ENCODE data around the gene RHBDD1.

The RHBDD1 gene

DNA sequence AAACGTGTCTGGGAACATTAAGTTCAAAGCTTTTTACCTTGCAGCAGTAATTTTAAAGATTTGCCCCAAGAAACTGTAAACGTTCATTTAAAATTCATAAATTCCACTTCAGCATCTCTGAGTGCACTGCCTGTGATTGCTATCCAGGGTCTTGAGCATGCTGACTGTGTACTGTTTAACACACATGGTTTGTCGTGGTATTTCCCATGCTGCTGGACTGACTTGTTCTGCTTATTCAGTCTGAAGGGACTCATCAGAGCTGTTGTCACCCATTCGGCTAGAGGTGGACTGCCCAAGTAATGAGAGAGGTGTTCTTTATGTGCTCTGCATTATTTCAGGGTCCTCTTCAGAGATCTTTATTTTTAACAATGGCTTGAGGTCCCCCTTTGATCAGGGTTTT, 53.1 kb downstream of the RHBDD1 start:
- no peak for DNase-seq

DNA sequence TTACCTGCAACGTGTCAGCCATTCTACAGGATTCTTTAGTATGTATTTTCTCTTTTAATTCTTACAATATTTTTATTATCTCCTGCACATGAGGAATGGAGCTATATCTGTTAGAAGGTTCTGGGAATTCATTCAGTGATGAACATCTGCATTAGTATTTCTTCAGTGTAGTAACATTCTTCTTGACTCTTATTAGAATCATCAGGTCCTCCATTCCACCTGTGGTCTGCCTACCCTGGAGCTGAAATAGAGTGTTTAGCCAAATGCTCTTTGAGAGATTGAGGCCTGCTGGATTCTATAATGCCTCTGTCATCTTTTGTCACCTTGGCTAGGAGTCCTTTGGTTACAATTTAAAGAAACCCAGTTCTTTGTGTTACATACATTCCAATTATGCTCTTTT, 54.4 kb downstream of the RHBDD1 start:
- DNase-seq = no peak

DNA sequence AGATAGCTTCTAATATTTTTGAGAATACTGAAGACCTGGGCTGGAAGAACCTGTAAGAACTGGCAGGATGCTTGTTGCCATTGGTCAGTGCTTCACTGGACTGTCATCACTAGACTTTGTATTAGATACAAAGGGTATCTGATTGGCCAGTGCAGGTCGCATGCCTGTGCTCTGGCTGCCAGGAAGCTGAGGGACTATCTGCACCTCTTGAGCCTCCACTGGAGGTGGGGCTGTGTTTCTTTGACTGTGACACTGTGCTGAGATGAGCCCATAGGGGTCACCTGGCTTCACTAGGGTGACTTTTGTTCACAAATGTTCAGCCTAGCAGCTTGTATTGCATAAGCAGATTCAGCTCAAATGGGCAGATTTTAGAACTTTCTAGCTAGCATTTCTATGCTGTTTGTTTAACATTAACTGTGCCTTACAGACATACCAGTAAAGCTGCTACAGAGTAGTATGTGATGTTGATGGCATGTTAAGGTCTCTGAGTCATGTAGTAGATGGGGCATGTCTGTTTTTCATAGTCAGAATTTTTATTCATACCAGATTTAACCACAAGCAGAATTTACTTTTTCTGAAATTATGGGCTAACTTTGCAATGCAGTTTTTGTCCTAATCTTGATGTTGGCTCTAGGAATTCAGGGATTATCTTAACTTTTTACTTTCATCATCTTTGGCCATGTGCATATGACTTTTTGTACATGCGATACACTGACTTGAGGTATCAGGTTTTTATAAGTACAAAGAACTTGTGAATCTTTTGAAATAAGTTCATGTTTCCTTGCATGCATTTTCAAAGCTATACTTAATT, 56.1 kb downstream of the RHBDD1 start:
- DNase-seq = no peak

DNA sequence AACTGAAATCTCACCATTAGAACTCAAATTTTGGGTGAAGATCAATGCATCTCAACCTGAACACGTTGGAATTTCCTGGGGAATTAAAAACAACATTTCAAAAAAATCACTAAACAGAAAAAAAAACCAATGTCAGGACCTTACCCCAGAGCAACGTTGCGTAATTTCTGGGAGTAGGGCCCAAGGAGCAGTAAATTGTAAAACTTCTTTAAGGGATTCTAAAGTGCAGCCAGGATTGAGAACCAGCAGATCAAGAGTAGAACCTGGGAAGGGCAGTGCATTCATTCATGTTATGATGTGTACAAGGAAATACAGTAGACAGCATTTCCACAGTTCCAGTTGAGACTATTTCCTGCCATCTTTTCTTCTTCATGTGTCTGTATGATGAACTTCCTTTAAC, 56.9 kb downstream of the RHBDD1 start:
- no peak for DNase-seq

DNA sequence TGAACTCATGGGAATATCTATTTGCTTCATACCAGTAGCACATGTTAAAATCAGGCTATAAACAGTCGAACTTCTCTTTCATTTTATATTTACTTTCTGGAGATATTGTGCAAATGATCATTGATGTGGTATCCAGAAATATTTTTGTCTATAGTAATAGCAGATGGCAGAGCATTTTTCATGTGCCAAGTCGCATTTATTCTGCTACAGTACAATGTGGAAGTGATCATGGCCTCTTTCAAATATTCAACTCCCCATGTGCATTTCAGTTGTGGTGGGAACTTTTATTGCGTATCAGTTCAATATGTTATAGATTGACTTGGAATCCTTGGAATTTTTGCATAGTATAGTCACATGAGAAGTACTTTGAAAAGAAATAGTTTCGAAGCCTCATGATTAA, 57.4 kb downstream of the RHBDD1 start:
- DNase-seq = no peak

DNA sequence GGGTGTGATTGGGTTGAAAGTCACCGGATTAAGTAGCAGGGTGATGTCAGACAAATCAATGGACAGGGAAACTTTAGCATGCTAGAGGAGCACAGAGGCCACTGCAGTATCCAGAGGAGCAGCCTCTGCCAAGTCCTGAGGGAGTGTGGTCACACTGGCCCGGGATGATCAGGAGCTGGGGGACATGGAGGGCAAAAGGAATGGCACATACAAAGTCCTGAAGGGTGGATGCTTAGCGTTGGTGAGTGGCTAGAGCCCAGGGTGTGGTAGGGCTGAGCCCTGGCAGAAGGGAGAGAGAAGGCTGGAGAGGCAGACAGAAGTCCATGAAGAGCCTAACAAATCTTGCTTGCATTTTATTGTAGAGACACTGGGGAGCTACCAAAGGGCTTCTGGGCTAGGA, 58.9 kb downstream of the RHBDD1 start:
- DNase-seq = no peak

- no peak for DNase-seq
These were observed 59.7 kb downstream of the RHBDD1 start for GRCh38 chr2:226895579-226895978.

DNA sequence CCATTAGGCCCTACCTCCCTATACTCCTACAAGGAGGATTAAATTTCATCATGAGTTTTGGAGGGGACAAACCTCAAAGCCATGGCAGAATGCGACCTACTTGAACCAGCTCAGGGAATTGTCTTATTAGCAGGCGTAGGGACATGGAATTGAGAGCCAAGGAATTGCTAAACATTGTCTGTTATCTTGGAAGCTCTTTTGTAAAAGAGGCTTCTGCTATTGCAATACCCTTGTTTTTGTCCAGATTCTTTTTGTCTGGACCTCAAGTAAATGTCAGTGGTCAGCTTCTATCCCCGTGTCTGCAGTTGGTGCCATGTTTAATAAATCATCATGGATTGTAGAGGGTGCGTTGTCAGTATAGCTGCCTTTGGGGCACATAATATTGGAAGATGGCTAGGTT, 62.3 kb downstream of the RHBDD1 start:
- DNase-seq = no peak

- no peak for DNase-seq
These were observed 63.0 kb downstream of the RHBDD1 start for GRCh38 chr2:226898897-226899296.

- no peak for DNase-seq
These were observed 66.5 kb downstream of the RHBDD1 start for GRCh38 chr2:226902041-226902966.

DNA sequence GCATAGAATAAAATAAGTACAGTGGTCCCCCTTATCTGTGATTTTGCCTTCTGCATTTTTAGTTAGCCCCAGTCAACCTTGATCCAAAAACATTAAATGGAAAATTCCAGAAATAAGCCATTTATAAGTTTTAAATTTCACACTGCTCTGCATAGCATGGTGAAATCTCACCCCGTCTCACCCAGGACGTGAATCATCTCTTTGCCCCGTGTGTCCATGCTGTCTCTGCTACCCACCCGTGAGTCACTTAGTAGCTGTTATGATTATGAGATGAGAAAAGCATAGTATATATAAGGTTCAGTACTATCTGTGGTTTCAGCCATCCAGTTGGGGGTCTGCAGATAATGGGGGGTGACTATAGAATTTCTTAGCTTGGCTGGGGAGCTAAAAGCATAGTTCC, 67.3 kb downstream of the RHBDD1 start:
- no peak for DNase-seq

DNA sequence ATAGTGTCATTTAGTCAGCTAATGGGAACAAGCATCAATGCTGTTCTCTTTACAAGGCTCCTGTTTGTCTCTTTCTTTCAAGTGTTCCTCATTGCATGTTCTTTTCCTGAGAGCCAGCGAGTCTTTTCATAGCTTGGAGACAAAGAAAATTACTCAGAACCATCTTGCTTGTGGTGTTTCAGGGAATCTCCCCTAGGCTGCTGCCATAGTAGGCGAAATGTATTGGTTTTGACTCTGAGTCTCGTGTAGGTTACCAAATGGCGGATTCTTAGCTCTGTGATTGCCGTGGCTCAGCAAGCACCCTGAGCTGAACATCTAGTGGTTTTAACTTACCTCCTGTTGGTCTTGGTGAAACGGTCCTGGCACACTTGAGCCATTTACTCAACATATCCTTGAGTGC, 68.7 kb downstream of the RHBDD1 start:
- DNase-seq = no peak

- no peak for DNase-seq
These were observed 69.9 kb downstream of the RHBDD1 start for GRCh38 chr2:226905718-226906117.

GRCh38 chr2:226906163-226906693, 70.4 kb downstream of the RHBDD1 start:
- no peak for DNase-seq

DNA sequence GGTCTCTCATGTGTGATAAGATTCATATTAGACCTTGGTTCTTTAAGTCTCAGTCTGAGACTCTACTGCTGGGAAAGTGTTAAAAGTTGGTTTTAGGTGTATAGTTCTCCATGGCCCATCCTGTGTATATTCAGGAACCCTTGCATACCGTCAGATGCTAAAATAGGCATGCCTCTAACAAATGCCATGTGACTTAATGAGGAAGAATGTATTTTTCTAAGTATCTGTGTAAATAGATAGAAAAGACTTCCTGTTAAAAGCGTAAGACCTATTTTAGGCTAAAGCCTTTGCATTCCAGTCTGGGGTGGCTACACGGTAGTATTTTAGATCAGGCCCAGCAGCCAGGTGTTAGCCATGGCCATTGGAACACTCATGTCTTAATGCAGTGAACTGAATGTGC, 73.3 kb downstream of the RHBDD1 start:
- no peak for DNase-seq

DNA sequence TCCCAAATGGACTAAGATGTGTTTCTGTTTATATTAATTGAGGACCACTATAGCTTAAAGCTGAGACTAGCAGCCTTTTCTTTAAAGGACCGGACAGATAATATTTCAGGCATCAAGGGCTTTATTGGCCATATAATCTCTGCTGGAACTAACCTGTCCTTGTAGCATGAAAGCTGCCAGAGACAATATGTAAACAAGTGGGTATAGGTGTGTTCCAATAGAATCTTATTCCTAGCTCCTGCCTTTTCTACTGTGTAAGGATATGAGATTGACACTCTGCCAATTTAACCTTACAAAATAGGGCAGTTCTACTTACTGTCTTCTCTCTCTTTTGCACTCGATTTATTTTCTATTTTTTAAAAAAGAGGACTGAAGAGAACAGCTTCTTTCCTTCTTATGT, 74.0 kb downstream of the RHBDD1 start:
- no peak for DNase-seq

DNA sequence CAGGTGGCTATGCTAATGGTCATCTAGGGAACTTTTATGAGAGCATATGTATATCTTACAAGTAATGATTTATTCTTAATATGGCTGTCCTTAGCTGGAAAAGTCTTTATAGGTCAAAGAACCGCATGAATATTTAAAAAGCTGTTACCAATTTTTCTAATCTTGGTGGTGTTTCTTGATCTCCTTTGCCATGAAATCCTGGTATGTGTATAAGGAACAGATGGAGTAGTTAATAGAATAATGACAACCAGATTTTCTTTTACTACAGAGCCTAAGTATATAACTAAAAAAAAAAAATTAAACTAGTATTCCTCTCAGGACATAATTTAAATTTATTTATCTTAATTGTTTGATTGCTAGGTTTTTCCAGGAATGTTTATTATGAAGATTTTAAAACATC, 74.5 kb downstream of the RHBDD1 start:
- DNase-seq = no peak

- DNase-seq = no peak
These were observed 76.1 kb downstream of the RHBDD1 start for GRCh38 chr2:226911932-226912331.

DNA sequence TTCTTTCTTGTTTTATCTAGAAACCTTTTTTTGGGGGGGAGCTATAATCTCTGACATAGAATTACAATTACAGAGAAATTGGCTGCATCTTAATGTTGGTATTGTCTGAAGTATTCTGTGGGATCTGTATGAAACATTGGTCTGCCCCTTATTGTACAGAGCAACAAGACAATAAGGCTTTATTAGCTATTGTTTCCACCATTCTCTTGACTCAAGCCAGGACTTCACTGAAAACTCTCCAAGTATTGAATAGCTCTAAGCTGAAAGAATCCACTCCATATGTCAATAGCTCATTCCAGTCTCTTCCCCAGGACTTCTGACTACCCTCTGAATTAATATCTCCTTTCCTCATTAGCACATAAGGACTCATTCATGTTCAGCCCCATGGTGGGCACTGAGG, 77.8 kb downstream of the RHBDD1 start:
- DNase-seq = no peak

GRCh38 chr2:226915846-226916360, 80.0 kb downstream of the RHBDD1 start:
- no peak for DNase-seq

GRCh38 chr2:226916669-226917068, 80.8 kb downstream of the RHBDD1 start:
- DNase-seq = no peak

DNA sequence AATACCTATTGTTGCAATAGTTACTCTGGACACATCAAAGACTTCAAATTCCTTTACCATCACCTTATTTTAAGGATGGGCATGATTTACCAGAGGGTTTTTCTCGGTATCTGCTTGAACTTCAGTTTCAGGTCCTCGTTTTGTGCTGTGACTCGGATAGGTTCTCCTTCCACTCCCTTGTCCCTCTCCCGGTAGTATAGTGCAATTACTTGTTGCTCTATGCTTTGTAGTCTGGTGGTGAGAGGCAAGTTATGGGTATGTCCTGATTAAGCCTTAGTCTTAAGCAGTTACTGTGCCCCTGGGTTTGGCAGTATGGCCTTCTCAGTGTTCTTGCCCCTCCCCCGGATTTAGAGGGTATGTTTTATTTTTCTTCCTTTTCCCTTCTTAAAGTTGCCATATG, 96.6 kb downstream of the RHBDD1 start:
- DNase-seq = no peak

DNA sequence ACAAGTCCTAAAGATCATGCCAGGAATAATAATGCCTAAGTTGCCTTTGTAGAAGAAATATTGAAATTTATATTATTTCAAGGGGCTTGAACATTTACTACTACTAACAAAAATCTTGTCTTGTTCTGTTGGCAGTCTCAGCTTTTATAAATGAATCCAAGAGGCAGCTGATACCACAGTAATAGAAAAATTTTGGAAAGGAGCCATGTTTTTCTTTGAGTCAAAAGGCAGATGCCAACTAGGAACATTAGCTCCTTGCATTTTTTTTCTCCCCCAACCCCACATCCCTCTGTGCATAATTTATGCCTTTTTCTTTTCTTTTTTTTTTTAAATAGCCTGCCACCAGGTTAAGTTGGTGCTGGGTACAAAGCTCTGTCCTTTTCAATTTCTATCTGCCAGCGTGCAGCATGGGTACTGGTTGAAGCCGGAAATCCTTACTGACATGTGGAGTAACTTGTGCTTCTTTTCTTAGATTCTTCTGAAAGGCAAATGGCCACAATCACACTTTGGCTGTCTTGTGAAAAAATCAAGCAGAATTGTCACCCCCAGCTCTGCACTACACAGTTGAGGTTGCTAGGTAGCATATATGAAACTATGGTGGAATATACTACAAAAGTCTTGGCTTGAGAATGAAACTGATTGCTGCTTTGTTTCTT, 98.8 kb downstream of the RHBDD1 start:
- DNase-seq = no peak
